ENCODE measurements around the gene KCNK5.

DNA sequence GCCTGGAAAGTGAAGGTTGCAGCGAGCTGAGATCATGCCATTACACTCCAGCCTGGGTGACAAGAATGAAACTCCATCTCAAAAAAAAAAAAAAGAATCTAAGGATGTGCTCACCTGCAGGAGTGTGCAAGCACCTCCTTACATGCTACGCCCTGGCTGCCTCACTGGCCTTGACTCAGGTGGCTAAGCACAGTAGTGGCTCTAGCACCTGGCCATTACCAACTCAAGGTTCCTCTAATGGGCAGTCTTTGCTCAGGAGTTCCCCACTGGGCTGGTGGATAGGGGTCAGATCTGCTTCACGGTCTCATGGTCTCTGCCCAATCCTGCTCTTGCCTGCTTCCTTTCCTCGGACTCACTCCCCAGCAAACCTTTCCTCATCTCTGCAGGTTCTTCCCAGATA lies 45.2 kb upstream of the KCNK5 start:
- TF ChIP-seq POLR2AphosphoS5 (IDR thresholded peaks at IDR 0.05) (no peak), EP300 (IDR thresholded peaks at IDR 0.05) (no peak), POLR2A (IDR thresholded peaks at IDR 0.05) (no peak)
- TF ChIP-seq, protein P1, sequence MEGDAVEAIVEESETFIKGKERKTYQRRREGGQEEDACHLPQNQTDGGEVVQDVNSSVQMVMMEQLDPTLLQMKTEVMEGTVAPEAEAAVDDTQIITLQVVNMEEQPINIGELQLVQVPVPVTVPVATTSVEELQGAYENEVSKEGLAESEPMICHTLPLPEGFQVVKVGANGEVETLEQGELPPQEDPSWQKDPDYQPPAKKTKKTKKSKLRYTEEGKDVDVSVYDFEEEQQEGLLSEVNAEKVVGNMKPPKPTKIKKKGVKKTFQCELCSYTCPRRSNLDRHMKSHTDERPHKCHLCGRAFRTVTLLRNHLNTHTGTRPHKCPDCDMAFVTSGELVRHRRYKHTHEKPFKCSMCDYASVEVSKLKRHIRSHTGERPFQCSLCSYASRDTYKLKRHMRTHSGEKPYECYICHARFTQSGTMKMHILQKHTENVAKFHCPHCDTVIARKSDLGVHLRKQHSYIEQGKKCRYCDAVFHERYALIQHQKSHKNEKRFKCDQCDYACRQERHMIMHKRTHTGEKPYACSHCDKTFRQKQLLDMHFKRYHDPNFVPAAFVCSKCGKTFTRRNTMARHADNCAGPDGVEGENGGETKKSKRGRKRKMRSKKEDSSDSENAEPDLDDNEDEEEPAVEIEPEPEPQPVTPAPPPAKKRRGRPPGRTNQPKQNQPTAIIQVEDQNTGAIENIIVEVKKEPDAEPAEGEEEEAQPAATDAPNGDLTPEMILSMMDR (IDR thresholded peaks at IDR 0.05) = no peak
